MCF 10A (cell line): ENCODE results near the gene SHISA5. TPM values are rescaled to one million over a fixed set of nuclear protein-coding genes. Genes with fewer than 3 reads are reported as not detected.

Source experiments
- BruUV-seq: library from RNA; stranded (reverse); fragments of 400-500 nt; replicated peaks from 2 replicates; lab custom pipeline; 2021; lab: Mats Ljungman, UMichigan
- CTCF ChIA-PET: fragments of 300-600 bp; sonication (Branson Sonifier 250); formaldehyde crosslinking; extraction: SDS; loops from one replicate; lab custom pipeline; 2021; ENCODE audit warnings: antibody characterized with exemption, inconsistent platforms; lab: Yijun Ruan, JAX
- POLR2A ChIA-PET: fragments of 300-600, 350-650 bp; sonication (Branson Sonifier 250); formaldehyde crosslinking; extraction: SDS; loops from one replicate; lab custom pipeline; 2020; ENCODE audit warnings: antibody characterized with exemption, inconsistent platforms; lab: Yijun Ruan, JAX
- DNase-seq: peaks from one replicate; pipeline ENCODE4 v3.0.0-alpha.2; 2018; ENCODE audit not compliant: unreplicated experiment
- H3K27ac Mint-ChIP-seq: one replicate; pipeline ENCODE4 v1.8.0; 2022; ENCODE audit warnings: mild to moderate bottlenecking, low read depth, mixed read lengths; ENCODE audit not compliant: unreplicated experiment
- H3K27me3 Mint-ChIP-seq: one replicate; pipeline ENCODE4 v1.8.0; 2022; ENCODE audit warnings: mixed read lengths; ENCODE audit not compliant: insufficient read depth, unreplicated experiment
- H3K36me3 Mint-ChIP-seq: one replicate; pipeline ENCODE4 v1.8.0; 2022; ENCODE audit warnings: mild to moderate bottlenecking, moderate library complexity, mixed read lengths; ENCODE audit not compliant: insufficient read depth, unreplicated experiment
- H3K4me1 Mint-ChIP-seq: one replicate; pipeline ENCODE4 v1.8.0; 2022; ENCODE audit warnings: mixed read lengths; ENCODE audit not compliant: insufficient read depth, unreplicated experiment
- H3K4me3 Mint-ChIP-seq: one replicate; pipeline ENCODE4 v1.8.0; 2022; ENCODE audit warnings: mild to moderate bottlenecking, moderate library complexity, mixed read lengths; ENCODE audit not compliant: unreplicated experiment
- H3K9me3 Mint-ChIP-seq: one replicate; pipeline ENCODE4 v1.8.0; 2022; ENCODE audit warnings: mixed read lengths; ENCODE audit not compliant: unreplicated experiment
- intact Hi-C: fragments of 100-400 bp; cut with micrococcal nuclease; formaldehyde crosslinking; loops from 2 replicates; pipeline ENCODE4 v1.14.1; 2022
- total RNA-seq: library from RNA; stranded (reverse); gene quantifications from 2 replicates; pipeline ENCODE4 v1.2.3, GENCODE V29; 2022
- TF ChIP-seq, protein P1 (sequence below): fragments of 200-600 bp; IDR thresholded peaks from one replicate; pipeline ENCODE4 v1.8.0; 2022; ENCODE audit warnings: antibody characterized with exemption, mild to moderate bottlenecking; ENCODE audit not compliant: unreplicated experiment

SHISA5 gene
- total RNA-seq, 1 experiment from 2014 or later = 131 TPM

DNA sequence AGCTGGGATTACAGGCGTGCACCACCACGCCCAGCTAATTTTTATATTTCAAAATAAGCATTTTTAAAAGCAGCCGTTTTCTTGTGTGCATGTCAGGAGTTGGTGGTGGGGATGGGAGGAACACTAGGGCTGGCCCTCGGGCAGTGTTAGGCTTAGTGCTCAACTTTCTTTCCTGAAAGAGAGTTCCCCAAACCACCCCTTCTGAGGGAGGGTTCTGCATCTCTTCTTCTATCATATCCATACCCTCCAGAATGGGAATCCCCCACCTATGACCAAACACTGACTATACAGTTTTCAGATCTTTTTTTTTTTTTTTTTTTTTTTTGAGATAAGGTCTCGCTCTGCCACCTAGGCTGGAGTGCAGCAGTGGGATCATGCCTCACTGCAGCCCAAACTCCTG lies 40.2 kb upstream of the SHISA5 start:
- Mint-ChIP-seq H3K4me1 (no peaks in the 10 kb centered on the region), H3K36me3 (peaks cover 5% of the 10 kb centered on the region), H3K27me3 (no peaks in the 10 kb centered on the region), H3K27ac (no peak overlapping the region), H3K9me3 (no peaks in the 10 kb centered on the region), H3K4me3 (no peak overlapping the region)
- intact Hi-C loops = no loop called here
- ChIA-PET CTCF (interaction anchor here (0.6 to 2.2 kb wide), 4 partner anchors 8 to 408 kb away, joined by 3 to 9 read pairs (median 5); no protein-coding TSS in a partner anchor), POLR2A (no interaction called here)
- TF ChIP-seq, protein P1, sequence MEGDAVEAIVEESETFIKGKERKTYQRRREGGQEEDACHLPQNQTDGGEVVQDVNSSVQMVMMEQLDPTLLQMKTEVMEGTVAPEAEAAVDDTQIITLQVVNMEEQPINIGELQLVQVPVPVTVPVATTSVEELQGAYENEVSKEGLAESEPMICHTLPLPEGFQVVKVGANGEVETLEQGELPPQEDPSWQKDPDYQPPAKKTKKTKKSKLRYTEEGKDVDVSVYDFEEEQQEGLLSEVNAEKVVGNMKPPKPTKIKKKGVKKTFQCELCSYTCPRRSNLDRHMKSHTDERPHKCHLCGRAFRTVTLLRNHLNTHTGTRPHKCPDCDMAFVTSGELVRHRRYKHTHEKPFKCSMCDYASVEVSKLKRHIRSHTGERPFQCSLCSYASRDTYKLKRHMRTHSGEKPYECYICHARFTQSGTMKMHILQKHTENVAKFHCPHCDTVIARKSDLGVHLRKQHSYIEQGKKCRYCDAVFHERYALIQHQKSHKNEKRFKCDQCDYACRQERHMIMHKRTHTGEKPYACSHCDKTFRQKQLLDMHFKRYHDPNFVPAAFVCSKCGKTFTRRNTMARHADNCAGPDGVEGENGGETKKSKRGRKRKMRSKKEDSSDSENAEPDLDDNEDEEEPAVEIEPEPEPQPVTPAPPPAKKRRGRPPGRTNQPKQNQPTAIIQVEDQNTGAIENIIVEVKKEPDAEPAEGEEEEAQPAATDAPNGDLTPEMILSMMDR = no peak
- no TSS peak for BruUV-seq
- DNase-seq = no peak

DNA sequence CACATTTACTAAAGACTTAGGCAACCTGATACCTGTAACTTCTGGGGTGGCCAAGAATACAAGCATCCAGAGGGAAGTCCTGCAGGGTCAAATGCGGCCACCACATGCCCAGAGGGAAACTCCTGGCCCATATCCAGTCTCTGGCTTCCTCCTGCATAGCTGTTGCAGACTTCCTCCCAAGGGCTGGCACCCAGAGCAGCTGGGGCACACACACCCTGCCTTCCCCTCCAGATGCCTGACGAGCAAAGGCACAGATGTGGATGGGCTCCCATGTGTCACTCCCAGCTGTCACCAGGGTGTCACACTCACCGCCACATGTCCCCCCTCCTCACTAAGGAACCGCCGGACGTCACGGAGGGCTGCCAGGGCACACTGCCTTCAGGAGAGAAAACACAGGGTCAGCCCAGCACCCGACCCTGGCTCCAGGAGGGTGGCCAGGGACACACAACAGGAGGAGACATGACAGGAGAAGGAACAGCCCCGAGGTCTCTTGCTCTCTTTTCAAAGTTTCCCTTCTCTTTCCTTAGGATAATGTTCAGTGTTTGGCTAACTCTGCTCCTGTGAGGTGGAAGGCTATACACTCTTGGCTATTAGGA lies 39.4 kb upstream of the SHISA5 start:
- no TSS peak for BruUV-seq
- H3K9me3 Mint-ChIP-seq = no peaks in the 10 kb centered on the region
- DNase-seq = no peak
- ChIA-PET CTCF (interaction anchor here (0.6 to 2.2 kb wide), 3 partner anchors 9 to 408 kb away, joined by 3 to 9 read pairs (median 3); no protein-coding TSS in a partner anchor), POLR2A (interaction anchor here (1.3 kb wide), 1 partner anchor 13 kb away, joined by 3 read pairs; the partner anchor contains the start of gene PFKFB4)
- no peak overlapping the region for H3K4me3 Mint-ChIP-seq
- intact Hi-C loops = no loop called here
- H3K27me3 Mint-ChIP-seq = no peaks in the 10 kb centered on the region
- H3K36me3 Mint-ChIP-seq = peaks cover 5% of the 10 kb centered on the region
- no peaks in the 10 kb centered on the region for H3K4me1 Mint-ChIP-seq
- H3K27ac Mint-ChIP-seq = no peak overlapping the region
- TF ChIP-seq, protein P1 = no peak

DNA sequence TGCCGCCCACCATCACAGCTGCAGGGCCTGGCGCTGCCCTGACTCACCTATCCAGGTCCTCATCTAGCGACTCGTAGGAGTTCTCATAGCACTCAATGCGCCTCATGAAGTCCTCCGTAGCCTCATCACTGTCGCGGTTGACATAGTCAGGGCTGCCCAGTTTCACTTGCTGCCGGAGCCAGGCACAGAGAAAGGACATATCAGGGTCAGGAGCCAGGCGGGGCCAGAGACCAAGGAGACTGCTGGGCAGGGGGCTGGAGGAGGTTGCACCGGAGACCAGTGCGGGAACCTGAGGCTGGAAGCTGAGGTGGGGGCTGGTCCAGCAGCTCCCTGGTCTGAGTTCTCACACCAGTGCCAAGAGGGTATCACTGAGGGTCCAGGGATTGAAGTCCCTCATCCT lies 34.5 kb upstream of the SHISA5 start:
- Mint-ChIP-seq H3K9me3 (no peaks in the 10 kb centered on the region), H3K27me3 (no peaks in the 10 kb centered on the region), H3K36me3 (peaks cover 24% of the 10 kb centered on the region), H3K4me3 (no peak overlapping the region), H3K27ac (no peak overlapping the region), H3K4me1 (no peaks in the 10 kb centered on the region)
- POLR2A ChIA-PET = interaction anchor here (0.6 kb wide), 1 partner anchor 34 kb away, joined by 3 read pairs; no protein-coding TSS in a partner anchor
- intact Hi-C loops = no loop called here
- no TSS peak for BruUV-seq
- CTCF ChIA-PET = interaction anchor here (0.6 kb wide), 2 partner anchors 42 to 264 kb away, joined by 3 read pairs; no protein-coding TSS in a partner anchor
- DNase-seq = no peak
- TF ChIP-seq, protein P1 = no peak

DNA sequence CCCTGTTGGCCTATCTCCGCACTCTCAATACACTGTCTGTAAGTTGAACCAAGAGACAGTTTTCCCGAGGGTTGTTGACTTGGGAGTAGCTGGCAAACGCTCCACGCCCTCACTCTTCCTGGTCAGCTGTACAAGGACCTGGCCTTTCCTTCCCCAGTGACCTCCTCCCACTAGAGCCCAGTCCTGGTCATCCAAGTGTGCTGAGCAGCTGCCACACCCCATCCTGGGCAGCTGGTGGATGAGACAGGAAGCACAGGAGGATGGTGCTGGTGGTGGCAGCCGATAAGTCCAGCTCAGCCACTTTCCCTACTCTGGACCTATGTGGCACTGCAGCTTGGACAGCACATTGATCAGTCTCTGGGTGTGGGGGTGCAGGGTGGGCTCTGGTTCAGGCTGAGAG lies 32.8 kb upstream of the SHISA5 start:
- H3K27ac Mint-ChIP-seq = no peak overlapping the region
- H3K36me3 Mint-ChIP-seq = peaks cover 21% of the 10 kb centered on the region
- no peaks in the 10 kb centered on the region for H3K27me3 Mint-ChIP-seq
- CTCF ChIA-PET = interaction anchor here (0.6 to 1.9 kb wide), 4 partner anchors 7 to 101 kb away, joined by 4 to 9 read pairs (median 5); no protein-coding TSS in a partner anchor
- no peak overlapping the region for H3K4me3 Mint-ChIP-seq
- no peaks in the 10 kb centered on the region for H3K4me1 Mint-ChIP-seq
- intact Hi-C loops = no loop called here
- TF ChIP-seq, protein P1 = no peak
- H3K9me3 Mint-ChIP-seq = no peaks in the 10 kb centered on the region
- POLR2A ChIA-PET = interaction anchor here (1.1 kb wide), 1 partner anchor 194 kb away, joined by 3 read pairs; no protein-coding TSS in a partner anchor
- BruUV-seq = no TSS peak
- no peak for DNase-seq
